ENCODE data around the gene TPM1.
"Not testable (repeated sequence)": the region's sequence is repeated elsewhere in the genome, so short reads cannot be mapped to it uniquely, and the experiment has no call there.

The TPM1 gene

DNA sequence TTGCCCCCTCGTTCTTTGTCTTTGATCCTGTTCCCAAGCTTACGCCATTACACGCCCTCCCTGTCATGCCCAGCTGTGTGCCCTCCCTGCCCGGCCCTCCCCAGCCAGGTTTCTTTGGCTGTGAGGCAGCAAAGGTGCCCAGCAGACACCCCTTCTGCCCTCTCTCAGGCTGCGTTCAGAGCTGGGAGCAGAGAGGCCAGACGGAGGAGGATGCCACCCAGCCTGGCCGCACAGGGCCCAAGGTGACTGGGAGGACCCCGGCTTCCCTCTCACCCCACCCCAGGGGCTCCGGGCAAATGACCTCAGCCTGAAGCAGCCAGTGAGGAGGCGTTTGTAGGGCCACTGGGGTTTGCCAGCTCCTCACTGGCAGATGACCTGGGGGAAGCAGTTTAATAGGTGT is 48.3 kb downstream of the TPM1 start:
- no peak for DNase-seq

DNA sequence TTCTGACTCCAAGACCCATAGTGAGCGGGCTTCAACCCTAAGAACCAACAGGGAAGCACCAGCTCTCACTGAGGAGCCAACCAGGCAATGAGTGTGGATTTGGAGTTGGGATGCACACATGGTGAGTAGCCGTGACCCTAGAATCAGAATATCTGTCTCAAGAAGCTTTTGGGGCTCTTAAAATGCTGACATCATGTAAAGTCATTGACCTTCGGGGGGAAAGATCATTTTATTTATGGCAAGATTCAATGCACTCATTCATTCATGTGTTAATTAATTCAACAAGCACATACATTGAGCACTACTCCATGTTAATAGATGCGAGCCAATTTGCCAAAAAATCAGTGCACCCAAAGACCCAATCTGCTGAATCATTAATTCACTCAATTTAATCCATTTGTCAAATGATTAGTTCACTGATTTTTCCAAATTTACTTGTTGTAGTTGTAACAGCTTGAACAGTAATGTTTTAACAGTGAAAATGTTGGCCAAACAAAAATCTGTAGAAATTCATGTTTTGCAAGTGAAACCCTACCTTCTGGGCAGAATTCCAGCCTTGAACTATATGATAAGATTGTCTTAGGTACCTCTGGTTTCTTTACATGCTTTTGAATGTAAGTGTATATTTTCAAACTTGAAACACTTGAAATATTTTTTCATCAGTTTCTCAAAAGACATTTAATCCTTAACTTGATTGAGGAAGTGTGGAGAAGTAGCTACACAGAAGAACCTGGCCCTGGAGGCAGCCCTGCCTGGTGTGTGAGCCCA is 49.3 kb downstream of the TPM1 start:
- DNase-seq = no peak

GRCh38 chr15:63093486-63094205 is 51.1 kb downstream of the TPM1 start:
- peak in 56 of 58 donors; percentile 4 to 83 (median 58) for DNase-seq

- no peak for DNase-seq
Observed at GRCh38 chr15:63094495-63094931, 52.0 kb downstream of the TPM1 start.

DNA sequence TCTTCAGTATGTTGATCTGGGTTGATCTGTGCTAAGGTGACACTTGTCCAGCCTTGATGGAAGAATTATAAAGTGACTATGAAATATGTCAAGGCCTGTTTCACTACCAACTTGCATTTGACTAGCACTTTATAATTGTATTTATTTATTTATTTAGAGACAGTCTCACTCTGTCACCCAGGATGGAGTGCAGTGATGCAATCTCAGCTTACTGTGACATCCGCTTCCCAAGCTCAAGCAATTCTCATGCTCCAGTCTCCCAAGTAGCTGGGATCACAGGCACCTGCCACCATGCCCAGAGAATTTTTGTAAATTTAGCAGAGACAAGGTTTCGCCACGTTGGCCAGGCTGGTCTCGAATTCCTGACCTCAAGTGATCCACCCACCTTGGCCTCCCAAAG is 53.6 kb downstream of the TPM1 start:
- DNase-seq = no peak

- DNase-seq = not testable (repeated sequence)
Observed at GRCh38 chr15:63098901-63099300, 56.4 kb downstream of the TPM1 start.

DNA sequence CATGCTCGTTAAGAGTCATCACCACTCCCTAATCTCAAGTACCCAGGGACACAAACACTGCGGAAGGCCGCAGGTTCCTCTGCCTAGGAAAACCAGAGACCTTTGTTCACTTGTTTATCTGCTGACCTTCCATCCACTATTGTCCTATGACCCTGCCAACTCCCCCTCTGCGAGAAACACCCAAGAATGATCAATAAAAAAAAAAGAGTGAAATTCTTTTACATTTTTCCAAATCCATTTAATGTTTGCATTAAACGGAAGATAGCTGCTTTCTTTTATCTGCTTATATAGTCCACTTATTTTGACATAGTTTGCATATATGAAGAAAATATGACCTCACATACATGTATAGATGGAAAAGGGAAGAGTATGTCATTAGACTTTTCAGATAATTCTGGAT is 57.0 kb downstream of the TPM1 start:
- not testable (repeated sequence) for DNase-seq

DNA sequence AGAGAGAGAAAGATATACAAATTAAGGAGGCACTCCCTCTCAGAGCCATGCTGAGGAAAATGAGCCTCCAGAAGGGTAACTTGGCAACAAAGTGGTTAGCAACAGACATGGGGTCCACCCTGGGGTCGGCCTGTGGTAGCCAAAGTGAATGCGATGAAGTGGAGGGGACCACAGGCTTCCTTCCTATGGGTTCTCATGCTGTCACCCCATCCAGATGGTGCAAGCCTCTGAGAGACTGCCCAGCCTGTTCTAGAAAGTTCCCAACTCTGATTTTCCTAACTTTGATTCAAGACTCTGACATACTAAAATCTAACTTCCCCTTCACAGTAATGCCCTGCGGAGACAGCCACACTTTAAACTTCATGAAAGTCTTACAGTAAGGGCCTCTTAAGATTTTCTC is 60.9 kb downstream of the TPM1 start:
- DNase-seq = no peak

- no peak for DNase-seq
Observed at GRCh38 chr15:63104727-63105126, 62.2 kb downstream of the TPM1 start.

- DNase-seq = not testable (repeated sequence)
Observed at GRCh38 chr15:63105354-63105753, 62.8 kb downstream of the TPM1 start.

DNA sequence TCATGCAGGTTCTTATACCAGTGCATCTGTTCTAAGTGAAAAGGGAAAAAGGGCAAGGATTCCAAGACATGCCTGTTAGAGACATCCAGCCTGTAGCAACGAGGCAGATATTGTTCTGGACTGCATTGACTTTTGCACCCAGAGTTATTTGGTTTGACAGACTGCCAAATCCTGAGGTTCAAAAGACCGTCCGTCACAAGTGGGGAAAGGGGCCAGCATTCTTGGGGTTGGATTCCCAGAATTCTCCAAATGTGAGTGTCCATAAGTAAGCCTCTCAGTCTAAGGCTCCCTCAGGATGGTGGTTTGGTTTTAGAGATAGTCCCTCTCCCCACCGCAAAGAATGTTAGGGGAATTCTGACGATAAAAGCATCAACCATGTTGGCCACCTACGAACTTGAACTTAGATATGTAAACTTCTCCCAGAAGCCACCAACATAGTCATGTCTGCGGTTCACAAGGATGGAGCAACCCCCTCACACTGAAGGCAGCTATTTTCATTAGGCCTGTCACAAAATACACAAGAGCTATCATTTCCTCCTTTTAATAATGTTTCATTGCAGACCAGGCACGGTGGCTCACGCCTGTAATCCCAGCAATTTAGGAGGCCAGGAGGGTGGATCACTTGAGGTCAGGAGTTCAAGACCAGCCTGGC is 65.5 kb downstream of the TPM1 start:
- DNase-seq = no peak

GRCh38 chr15:63109498-63109897 is 67.0 kb downstream of the TPM1 start:
- no peak for DNase-seq

GRCh38 chr15:63109920-63110319 is 67.4 kb downstream of the TPM1 start:
- no peak for DNase-seq

DNA sequence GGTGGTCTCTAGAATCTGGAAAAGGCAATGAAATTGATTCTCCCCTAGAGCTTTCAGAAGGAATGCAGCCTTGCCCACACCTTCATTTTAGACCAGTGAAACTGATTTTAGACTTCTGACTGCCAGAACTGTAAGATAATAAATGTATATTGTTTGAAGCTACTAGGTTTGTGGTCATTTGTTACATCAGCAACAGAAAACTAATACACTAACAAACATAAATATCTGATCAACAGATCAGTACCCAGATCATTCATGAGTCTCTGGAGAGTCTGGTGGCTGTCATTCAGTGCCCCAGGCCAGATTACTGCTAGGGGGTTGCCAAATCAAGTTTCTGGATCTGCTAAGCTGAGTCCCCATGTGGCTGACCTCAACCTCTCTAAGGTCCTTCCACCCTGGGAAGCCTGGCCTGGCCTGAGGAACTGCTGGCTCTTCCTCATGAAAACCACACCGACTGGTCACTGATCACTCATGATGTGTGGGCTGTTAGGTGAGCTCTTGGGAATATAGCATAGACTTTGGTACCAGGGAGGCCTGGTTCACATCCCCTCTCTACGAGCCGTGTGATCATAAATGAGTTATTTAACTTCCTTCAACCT is 68.0 kb downstream of the TPM1 start:
- no peak for DNase-seq

DNA sequence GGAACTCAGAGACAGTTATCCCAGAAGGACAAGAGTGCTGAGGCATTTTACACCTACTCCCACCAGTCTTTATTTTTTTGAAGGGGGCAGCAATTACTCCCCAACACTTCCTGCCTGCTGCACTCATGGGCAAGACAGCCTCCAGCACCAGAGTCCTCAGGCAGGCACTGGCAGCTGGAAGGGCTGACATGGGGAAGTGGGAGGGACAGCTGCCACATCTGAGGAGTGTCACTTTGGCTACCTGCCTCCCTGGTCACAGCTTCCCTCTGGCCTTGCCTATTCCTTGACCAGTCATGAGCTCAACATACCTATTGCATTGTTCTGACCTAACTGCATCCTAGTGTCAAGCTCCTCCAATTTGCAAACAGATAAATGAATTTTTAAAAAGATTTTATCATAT is 68.9 kb downstream of the TPM1 start:
- DNase-seq = no peak

GRCh38 chr15:63112871-63113270 is 70.3 kb downstream of the TPM1 start:
- no peak for DNase-seq

DNA sequence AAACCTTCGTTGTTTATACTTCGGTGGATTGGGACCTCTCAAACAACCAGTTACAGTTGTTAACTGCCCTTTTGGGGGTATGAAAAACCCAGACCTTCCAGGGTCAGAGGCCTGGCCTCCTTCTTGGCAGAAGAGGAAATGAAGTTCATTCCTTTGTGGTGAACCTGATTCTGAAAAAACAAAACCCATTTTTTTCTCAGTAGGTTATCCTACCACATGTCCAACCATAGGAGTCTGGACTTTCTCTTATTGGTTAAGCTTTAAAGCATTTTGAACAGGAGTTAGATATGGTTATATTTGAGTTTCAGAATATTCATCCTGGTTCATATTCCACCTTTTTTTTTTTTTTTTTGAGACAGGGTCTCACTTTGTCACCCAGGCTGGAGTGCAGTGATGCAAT is 71.9 kb downstream of the TPM1 start:
- no peak for DNase-seq
